Mesendoderm (in vitro differentiated cells): ENCODE results near the gene RBBP7.
"Not testable (repeated sequence)": the region's sequence is repeated elsewhere in the genome, so short reads cannot be mapped to it uniquely, and the experiment has no call there.

Source experiments
- DNase-seq: peaks from one replicate; pipeline ENCODE4 v3.0.0; 2013
- H2AK5ac ChIP-seq: 2 replicates; pipeline ENCODE4 v1.6.1; 2013; ENCODE audit warnings: low read length, inconsistent platforms
- H2BK120ac ChIP-seq: 2 replicates; pipeline ENCODE4 v1.6.1; 2013; ENCODE audit warnings: low read depth, mild to moderate bottlenecking, low read length, moderate library complexity, mixed read lengths
- H2BK15ac ChIP-seq: replicated peaks from 2 replicates; pipeline ENCODE4 v1.6.1; 2013; ENCODE audit warnings: low read depth, mild to moderate bottlenecking, moderate library complexity
- H2BK5ac ChIP-seq: 2 replicates; pipeline ENCODE4 v1.6.1; 2013; ENCODE audit warnings: low read length, inconsistent platforms
- H3K18ac ChIP-seq: 2 replicates; pipeline ENCODE4 v1.6.1; 2013; ENCODE audit warnings: mild to moderate bottlenecking, low read length, mixed read lengths
- H3K23ac ChIP-seq: one replicate; pipeline ENCODE4 v1.6.1; 2013; ENCODE audit warnings: low read length
- H3K27ac ChIP-seq: 2 replicates; pipeline ENCODE4 v1.5.1; 2013; ENCODE audit warnings: low read depth, mild to moderate bottlenecking, inconsistent platforms, low read length, moderate library complexity
- H3K27me3 ChIP-seq: 2 replicates; pipeline ENCODE4 v1.6.1; 2013; ENCODE audit warnings: low read length, control low read depth, mild to moderate bottlenecking, inconsistent platforms; ENCODE audit not compliant: insufficient read depth, poor library complexity
- H3K36me3 ChIP-seq: 2 replicates; pipeline ENCODE4 v1.6.1; 2013; ENCODE audit warnings: low read length, inconsistent platforms; ENCODE audit not compliant: control insufficient read depth, insufficient read depth
- H3K4ac ChIP-seq: one replicate; pipeline ENCODE4 v1.6.1; 2013; ENCODE audit warnings: low read depth, mild to moderate bottlenecking, low read length, moderate library complexity
- H3K4me1 ChIP-seq: 2 replicates; pipeline ENCODE4 v1.6.1; 2013; ENCODE audit warnings: low read depth, low read length, inconsistent platforms; ENCODE audit not compliant: control insufficient read depth
- H3K4me2 ChIP-seq: 2 replicates; pipeline ENCODE4 v1.6.1; 2013; ENCODE audit warnings: low read length
- H3K4me3 ChIP-seq: 2 replicates; pipeline ENCODE4 v1.5.1; 2013; ENCODE audit warnings: mild to moderate bottlenecking, low read length
- H3K56ac ChIP-seq: one replicate; pipeline ENCODE4 v1.6.1; 2013; ENCODE audit warnings: low read length
- H3K79me1 ChIP-seq: 2 replicates; pipeline ENCODE4 v1.6.1; 2013; ENCODE audit warnings: low read length, inconsistent platforms
- H3K79me2 ChIP-seq: 2 replicates; pipeline ENCODE4 v1.6.1; 2013; ENCODE audit warnings: mild to moderate bottlenecking, low read length; ENCODE audit not compliant: control insufficient read depth, insufficient read depth
- H3K9ac ChIP-seq: 2 replicates; pipeline ENCODE4 v1.6.1; 2013; ENCODE audit warnings: low read length, inconsistent platforms
- H4K5ac ChIP-seq: one replicate; pipeline ENCODE4 v1.6.1; 2013; ENCODE audit warnings: low read length
- H4K8ac ChIP-seq: one replicate; pipeline ENCODE4 v1.6.1; 2013; ENCODE audit warnings: low read depth, mild to moderate bottlenecking, control low read depth, low read length, moderate library complexity
- WGBS: extraction: QIAGEN DNeasy Blood & Tissue Kit; methylation state at CpG from one replicate; pipeline ENCODE4 v1.1.7; 2013; ENCODE audit warnings: low lambda C conversion rate, missing lambda C conversion rate; ENCODE audit not compliant: insufficient coverage; ENCODE audit errors: extremely low coverage; 5-methylcytosine and 5-hydroxymethylcytosine counted together

Gene RBBP7

GRCh38 chrX:16856744-16857143 is 13.4 kb downstream of the RBBP7 start:
- no peak overlapping the region for H3K4me3 ChIP-seq
- H2BK5ac ChIP-seq = no peak overlapping the region
- no peaks in the 10 kb centered on the region for H3K4me1 ChIP-seq
- no peak overlapping the region for H3K56ac ChIP-seq
- H3K18ac ChIP-seq = no peak overlapping the region
- H4K8ac ChIP-seq = no peak overlapping the region
- no peak overlapping the region for H4K5ac ChIP-seq
- no peaks in the 10 kb centered on the region for H3K36me3 ChIP-seq
- no peaks in the 10 kb centered on the region for H3K27me3 ChIP-seq
- no peak overlapping the region for H2BK15ac ChIP-seq
- no peak overlapping the region for H2BK120ac ChIP-seq
- H3K27ac ChIP-seq = no peak overlapping the region
- no peak overlapping the region for H2AK5ac ChIP-seq
- H3K4me2 ChIP-seq = no peak overlapping the region
- H3K23ac ChIP-seq = no peak overlapping the region
- H3K79me2 ChIP-seq = no peaks in the 10 kb centered on the region
- DNase-seq = no peak
- no peak overlapping the region for H3K4ac ChIP-seq
- H3K9ac ChIP-seq = no peak overlapping the region
- no peaks in the 10 kb centered on the region for H3K79me1 ChIP-seq

- peak; percentile 49 for DNase-seq
- not testable (repeated sequence) for H4K8ac ChIP-seq, H3K79me1 ChIP-seq, H3K18ac ChIP-seq, H2BK120ac ChIP-seq, H3K4ac ChIP-seq, H3K27me3 ChIP-seq, H2BK15ac ChIP-seq, H3K9ac ChIP-seq, H2BK5ac ChIP-seq, H4K5ac ChIP-seq, H3K4me1 ChIP-seq, H3K79me2 ChIP-seq, H3K27ac ChIP-seq, H3K23ac ChIP-seq, H3K4me3 ChIP-seq, H3K4me2 ChIP-seq, H3K56ac ChIP-seq, H3K36me3 ChIP-seq, H2AK5ac ChIP-seq
- WGBS = no CpG with 5 or more reads among the region's 2 CpGs
Measured at GRCh38 chrX:16856076-16856404, 14.1 kb downstream of the RBBP7 start.

- H2BK15ac ChIP-seq = no peak overlapping the region
- no peaks in the 10 kb centered on the region for H3K36me3 ChIP-seq
- H3K23ac ChIP-seq = no peak overlapping the region
- H3K4ac ChIP-seq = no peak overlapping the region
- no peak overlapping the region for H3K18ac ChIP-seq
- H4K5ac ChIP-seq = no peak overlapping the region
- H3K4me2 ChIP-seq = no peak overlapping the region
- H3K9ac ChIP-seq = no peak overlapping the region
- no peak overlapping the region for H4K8ac ChIP-seq
- no peaks in the 10 kb centered on the region for H3K27me3 ChIP-seq
- H3K4me3 ChIP-seq = no peak overlapping the region
- H3K79me2 ChIP-seq = no peaks in the 10 kb centered on the region
- H3K56ac ChIP-seq = no peak overlapping the region
- H2AK5ac ChIP-seq = no peak overlapping the region
- H3K4me1 ChIP-seq = no peaks in the 10 kb centered on the region
- H2BK5ac ChIP-seq = no peak overlapping the region
- WGBS = no CpG with 5 or more reads among the region's 5 CpGs
- no peak overlapping the region for H2BK120ac ChIP-seq
- DNase-seq = no peak
- no peak overlapping the region for H3K27ac ChIP-seq
- H3K79me1 ChIP-seq = no peaks in the 10 kb centered on the region
Measured at GRCh38 chrX:16855363-16856075, 14.6 kb downstream of the RBBP7 start.

- Histone ChIP-seq H4K8ac (no peak overlapping the region), H3K4me2 (no peak overlapping the region), H3K27ac (no peak overlapping the region), H2AK5ac (no peak overlapping the region), H3K9ac (no peak overlapping the region), H2BK5ac (no peak overlapping the region), H4K5ac (no peak overlapping the region), H2BK120ac (no peak overlapping the region), H3K79me2 (no peaks in the 10 kb centered on the region), H3K23ac (no peak overlapping the region), H3K79me1 (no peaks in the 10 kb centered on the region), H2BK15ac (no peak overlapping the region), H3K36me3 (no peaks in the 10 kb centered on the region), H3K18ac (no peak overlapping the region), H3K27me3 (no peaks in the 10 kb centered on the region), H3K4me1 (no peaks in the 10 kb centered on the region), H3K4me3 (no peak overlapping the region), H3K56ac (no peak overlapping the region), H3K4ac (no peak overlapping the region)
- no peak for DNase-seq
- no CpG with 5 or more reads among the region's 3 CpGs for WGBS
Measured at GRCh38 chrX:16853537-16853936, 16.6 kb downstream of the RBBP7 start.

- no peak overlapping the region for H2BK15ac ChIP-seq
- no peaks in the 10 kb centered on the region for H3K79me1 ChIP-seq
- H2BK120ac ChIP-seq = no peak overlapping the region
- H3K9ac ChIP-seq = no peak overlapping the region
- H3K4me1 ChIP-seq = no peaks in the 10 kb centered on the region
- H3K56ac ChIP-seq = no peak overlapping the region
- no peak overlapping the region for H4K8ac ChIP-seq
- H3K4ac ChIP-seq = no peak overlapping the region
- H3K18ac ChIP-seq = no peak overlapping the region
- no CpG with 5 or more reads among the region's 12 CpGs for WGBS
- H4K5ac ChIP-seq = no peak overlapping the region
- no peaks in the 10 kb centered on the region for H3K79me2 ChIP-seq
- DNase-seq = no peak
- no peak overlapping the region for H3K4me3 ChIP-seq
- H3K23ac ChIP-seq = no peak overlapping the region
- no peak overlapping the region for H2BK5ac ChIP-seq
- no peaks in the 10 kb centered on the region for H3K36me3 ChIP-seq
- H3K4me2 ChIP-seq = no peak overlapping the region
- no peaks in the 10 kb centered on the region for H3K27me3 ChIP-seq
- H2AK5ac ChIP-seq = no peak overlapping the region
- H3K27ac ChIP-seq = no peak overlapping the region
Measured at GRCh38 chrX:16852617-16853179, 17.5 kb downstream of the RBBP7 start.

- no peak overlapping the region for H3K4ac ChIP-seq
- H3K18ac ChIP-seq = no peak overlapping the region
- H3K79me2 ChIP-seq = no peaks in the 10 kb centered on the region
- H3K23ac ChIP-seq = no peak overlapping the region
- H3K9ac ChIP-seq = no peak overlapping the region
- H3K27me3 ChIP-seq = no peaks in the 10 kb centered on the region
- no peak overlapping the region for H4K5ac ChIP-seq
- no peak for DNase-seq
- H4K8ac ChIP-seq = no peak overlapping the region
- H2BK120ac ChIP-seq = no peak overlapping the region
- H3K4me3 ChIP-seq = no peak overlapping the region
- H2BK15ac ChIP-seq = no peak overlapping the region
- H3K36me3 ChIP-seq = no peaks in the 10 kb centered on the region
- WGBS = no CpG with 5 or more reads among the region's 3 CpGs
- H3K27ac ChIP-seq = no peak overlapping the region
- H2AK5ac ChIP-seq = no peak overlapping the region
- no peaks in the 10 kb centered on the region for H3K79me1 ChIP-seq
- H3K56ac ChIP-seq = no peak overlapping the region
- H3K4me1 ChIP-seq = no peaks in the 10 kb centered on the region
- no peak overlapping the region for H2BK5ac ChIP-seq
- no peak overlapping the region for H3K4me2 ChIP-seq
Measured at GRCh38 chrX:16851827-16852226, 18.3 kb downstream of the RBBP7 start.
